Kidney epithelial cell (primary cell): ENCODE measurements around the gene IL20RB. TPM values are rescaled to one million over a fixed set of nuclear protein-coding genes. Genes with fewer than 3 reads are reported as not detected.
"Not testable (repeated sequence)": the region's sequence is repeated elsewhere in the genome, so short reads cannot be mapped to it uniquely, and the experiment has no call there.

Experiments used
- DNase-seq: peaks from one replicate; pipeline ENCODE4 v3.0.0-alpha.2; 2010; ENCODE audit warnings: low read depth
- H3K27me3 ChIP-seq: 2 replicates; pipeline ENCODE4 v1.6.0; 2011; ENCODE audit warnings: low read length; ENCODE audit not compliant: control insufficient read depth, insufficient read depth
- H3K36me3 ChIP-seq: 2 replicates; pipeline ENCODE4 v1.5.1; 2011; ENCODE audit warnings: low read length; ENCODE audit not compliant: control insufficient read depth, insufficient read depth
- H3K4me3 ChIP-seq: 2 replicates; pipeline ENCODE4 v1.5.1; 2011; ENCODE audit warnings: low read depth, mild to moderate bottlenecking, control low read depth, low read length
- CTCF ChIP-seq: IDR thresholded peaks from 2 replicates; pipeline ENCODE4 v1.5.1; 2011; ENCODE audit warnings: mild to moderate bottlenecking, moderate library complexity, low read length, control low read depth, inconsistent platforms; ENCODE audit not compliant: insufficient read depth, poor library complexity, severe bottlenecking
- total RNA-seq: library from RNA; depleted of rRNA; stranded (reverse); fragments of >200 nt; gene quantifications from 2 replicates; pipeline ENCODE4 v1.2.3, GENCODE V29; 2015

Gene IL20RB
- total RNA-seq, 1 donor from 2014 or later, result 0.58 TPM

- Histone ChIP-seq H3K36me3 (no peaks in the 10 kb centered on the region), H3K4me3 (no peak overlapping the region), H3K27me3 (no peaks in the 10 kb centered on the region)
- no peak for TF ChIP-seq CTCF
- DNase-seq, result no peak
Observed at GRCh38 chr3:137008976-137009375, 51.2 kb downstream of the IL20RB start.

- H3K36me3 ChIP-seq, result no peaks in the 10 kb centered on the region
- H3K4me3 ChIP-seq, result no peak overlapping the region
- H3K27me3 ChIP-seq, result no peaks in the 10 kb centered on the region
- DNase-seq, result no peak
- no peak for TF ChIP-seq CTCF
Observed at GRCh38 chr3:137010137-137010536, 52.4 kb downstream of the IL20RB start.

GRCh38 chr3:137011153-137011552 is 53.4 kb downstream of the IL20RB start:
- H3K36me3 ChIP-seq, result no peaks in the 10 kb centered on the region
- TF ChIP-seq CTCF, result no peak
- H3K4me3 ChIP-seq, result no peak overlapping the region
- DNase-seq, result no peak
- no peaks in the 10 kb centered on the region for H3K27me3 ChIP-seq

- no peak for TF ChIP-seq CTCF
- DNase-seq, result no peak
- H3K36me3 ChIP-seq, result no peaks in the 10 kb centered on the region
- H3K4me3 ChIP-seq, result no peak overlapping the region
- no peaks in the 10 kb centered on the region for H3K27me3 ChIP-seq
Observed at GRCh38 chr3:137012097-137012501, 54.3 kb downstream of the IL20RB start.

- peak; percentile 51 for DNase-seq
- no peaks in the 10 kb centered on the region for H3K36me3 ChIP-seq
- peak; percentile 76 for TF ChIP-seq CTCF
Observed at GRCh38 chr3:137013951-137014688, 56.3 kb downstream of the IL20RB start.

GRCh38 chr3:137017316-137017715 is 59.5 kb downstream of the IL20RB start:
- H3K36me3 ChIP-seq, H3K27me3 ChIP-seq, DNase-seq, H3K4me3 ChIP-seq: not testable (repeated sequence)

More at GRCh38 chr3:137013951-137014688, 56.3 kb downstream of the IL20RB start:
- Histone ChIP-seq H3K4me3 (peak overlapping the region; percentile 53), H3K27me3 (no peaks in the 10 kb centered on the region)
